Upper lobe of right lung (tissue), 1 donor: ENCODE results near the gene ABHD2. TPM values are rescaled to one million over a fixed set of nuclear protein-coding genes. Genes with fewer than 3 reads are reported as not detected.
"Not testable (repeated sequence)": the region's sequence is repeated elsewhere in the genome, so short reads cannot be mapped to it uniquely, and the experiment has no call there.

Experiments used
- ATAC-seq: fragments of 200-7000 bp; cut with Tn5 transposase; one replicate; pipeline ENCODE4 v1.9.1; 2020; ENCODE audit warnings: mild to moderate bottlenecking, moderate library complexity
- DNase-seq: peaks from one replicate; pipeline ENCODE4 v3.0.0-alpha.2; 2020
- H3K27ac ChIP-seq: fragments of 200-600 bp; one replicate; pipeline ENCODE4 v1.8.0; 2022
- H3K27me3 ChIP-seq: fragments of 200-600 bp; one replicate; pipeline ENCODE4 v1.8.0; 2022; ENCODE audit warnings: mild to moderate bottlenecking
- H3K36me3 ChIP-seq: fragments of 200-600 bp; one replicate; pipeline ENCODE4 v1.8.0; 2022
- H3K4me1 ChIP-seq: fragments of 200-600 bp; one replicate; pipeline ENCODE4 v1.8.0; 2022
- H3K4me3 ChIP-seq: fragments of 200-600 bp; one replicate; pipeline ENCODE4 v1.8.0; 2022; ENCODE audit warnings: mild to moderate bottlenecking
- H3K9me3 ChIP-seq: fragments of 200-600 bp; one replicate; pipeline ENCODE4 v1.8.0; 2022
- CTCF ChIP-seq: fragments of 200-600 bp; IDR thresholded peaks from one replicate; pipeline ENCODE4 v1.8.0; 2022; ENCODE audit warnings: antibody characterized with exemption
- intact Hi-C: fragments of 100-400 bp; cut with DNase I; formaldehyde crosslinking; loops from one replicate; pipeline ENCODE4 v1.11.0; 2022
- total RNA-seq: library from RNA; stranded (reverse); fragmentation: NEBNext Ultra II Directional; extraction: Animal tissue kit (Norgen Biotek cat#: 25700); gene quantifications from one replicate; pipeline ENCODE4 v1.2.1, GENCODE V29; 2021
- donor health status: DM: no; HTN: yes; CAD: no; lungs with severe emphysema.

The ABHD2 gene
- total RNA-seq, 1 donor from 2014 or later: 182 TPM

GRCh38 chr15:89129816-89130134 is 41.5 kb downstream of the ABHD2 start:
- Histone ChIP-seq H3K27me3 (no peaks in the 10 kb centered on the region), H3K4me3 (no peak overlapping the region), H3K36me3 (peaks cover 28% of the 10 kb centered on the region), H3K4me1 (peaks cover 29% of the 10 kb centered on the region), H3K27ac (no peak overlapping the region), H3K9me3 (no peaks in the 10 kb centered on the region)
- no peak for TF ChIP-seq CTCF
- no peak for ATAC-seq
- intact Hi-C loops: no loop called here
- DNase-seq: no peak

GRCh38 chr15:89130201-89130600 is 41.9 kb downstream of the ABHD2 start:
- ATAC-seq: no peak
- H3K9me3 ChIP-seq: no peaks in the 10 kb centered on the region
- no peak overlapping the region for H3K4me3 ChIP-seq
- DNase-seq: no peak
- H3K4me1 ChIP-seq: peaks cover 31% of the 10 kb centered on the region
- intact Hi-C loops: no loop called here
- no peak for TF ChIP-seq CTCF
- H3K27ac ChIP-seq: peak overlapping the region; percentile 7
- H3K27me3 ChIP-seq: no peaks in the 10 kb centered on the region
- peaks cover 28% of the 10 kb centered on the region for H3K36me3 ChIP-seq

- peaks cover 37% of the 10 kb centered on the region for H3K4me1 ChIP-seq
- no peak for ATAC-seq
- intact Hi-C loops: no loop called here
Measured at GRCh38 chr15:89131731-89132130, 43.5 kb downstream of the ABHD2 start.

GRCh38 chr15:89132611-89133507 is 44.6 kb downstream of the ABHD2 start:
- no peak for TF ChIP-seq CTCF
- Histone ChIP-seq H3K36me3 (peaks cover 17% of the 10 kb centered on the region), H3K9me3 (no peaks in the 10 kb centered on the region), H3K4me1 (peaks cover 45% of the 10 kb centered on the region), H3K27me3 (no peaks in the 10 kb centered on the region), H3K4me3 (no peak overlapping the region), H3K27ac (peak overlapping the region; percentile 71)
- ATAC-seq (peak; percentile 84), DNase-seq (no peak)
- intact Hi-C loops: no loop called here

More at GRCh38 chr15:89131731-89132130, 43.5 kb downstream of the ABHD2 start:
- H3K9me3 ChIP-seq: no peaks in the 10 kb centered on the region
- no peak for DNase-seq
- no peak overlapping the region for H3K27ac ChIP-seq
- no peaks in the 10 kb centered on the region for H3K27me3 ChIP-seq
- TF ChIP-seq CTCF: no peak
- no peak overlapping the region for H3K4me3 ChIP-seq
- H3K36me3 ChIP-seq: peaks cover 17% of the 10 kb centered on the region

GRCh38 chr15:89135387-89136077 is 47.3 kb downstream of the ABHD2 start:
- peaks cover 68% of the 10 kb centered on the region for H3K4me1 ChIP-seq
- intact Hi-C loops, H3K27ac ChIP-seq: not testable (repeated sequence)

More at GRCh38 chr15:89135387-89136077, 47.3 kb downstream of the ABHD2 start:
- DNase-seq, H3K9me3 ChIP-seq, H3K4me3 ChIP-seq, H3K27me3 ChIP-seq: not testable (repeated sequence)
- peak; percentile 4 for ATAC-seq
- peaks cover 13% of the 10 kb centered on the region for H3K36me3 ChIP-seq
